Parathyroid adenoma (tissue), 2 donors: ENCODE results near the gene EIF4G1.

Experiments used
- H2AFZ ChIP-seq: fragments of 300-600 bp; sonication (generic); one replicate; pipeline ENCODE4 v1.7.0; 2017; ENCODE audit warnings: antibody characterized with exemption, mild to moderate bottlenecking
- H3K27ac ChIP-seq: fragments of 300-600 bp; sonication (generic); one replicate; pipeline ENCODE4 v1.7.0; 2017
- H3K27me3 ChIP-seq: fragments of 300-600 bp; sonication (generic); one replicate; pipeline ENCODE4 v1.7.0; 2017; ENCODE audit warnings: low read length; ENCODE audit not compliant: control insufficient read depth, insufficient read depth
- H3K36me3 ChIP-seq: fragments of 300-600 bp; sonication (generic); one replicate; pipeline ENCODE4 v1.7.0; 2017; ENCODE audit warnings: low read length; ENCODE audit not compliant: control insufficient read depth, insufficient read depth
- H3K4me1 ChIP-seq: fragments of 300-600 bp; sonication (generic); one replicate; pipeline ENCODE4 v1.7.0; 2017; ENCODE audit warnings: control low read depth
- H3K4me2 ChIP-seq: fragments of 300-600 bp; sonication (generic); one replicate; pipeline ENCODE4 v1.7.0; 2017; ENCODE audit warnings: low read length
- H3K4me3 ChIP-seq: fragments of 300-600 bp; sonication (generic); one replicate; pipeline ENCODE4 v1.7.0; 2017; ENCODE audit warnings: low read depth, low read length
- H3K79me2 ChIP-seq: fragments of 300-600 bp; sonication (generic); one replicate; pipeline ENCODE4 v1.7.0; 2017; ENCODE audit warnings: control low read depth
- H3K9ac ChIP-seq: fragments of 300-600 bp; sonication (generic); one replicate; pipeline ENCODE4 v1.7.0; 2017; ENCODE audit warnings: mild to moderate bottlenecking
- H3K9me3 ChIP-seq: fragments of 300-600 bp; sonication (generic); one replicate; pipeline ENCODE4 v1.7.0; 2017; ENCODE audit warnings: low read length; ENCODE audit not compliant: control insufficient read depth
- CTCF ChIP-seq: fragments of 300-600 bp; sonication (generic); IDR thresholded peaks from one replicate; pipeline ENCODE4 v1.7.0; 2017; ENCODE audit warnings: antibody characterized with exemption, mild to moderate bottlenecking
- donor health status: primary hyperparathyroidism.

The EIF4G1 gene

GRCh38 chr3:184284696-184285095 lies 29.7 kb upstream of the EIF4G1 start:
- Histone ChIP-seq H3K4me1 (peaks cover 3% of the 10 kb centered on the region), H3K4me3 (no peak overlapping the region), H2AFZ (peak overlapping the region; percentile 8), H3K9me3 (no peaks in the 10 kb centered on the region), H3K27me3 (no peaks in the 10 kb centered on the region), H3K4me2 (no peak overlapping the region), H3K79me2 (no peaks in the 10 kb centered on the region), H3K36me3 (no peaks in the 10 kb centered on the region), H3K27ac (no peak overlapping the region), H3K9ac (no peak overlapping the region)
- TF ChIP-seq CTCF, result peak; percentile 50

GRCh38 chr3:184289426-184289938 lies 24.9 kb upstream of the EIF4G1 start:
- TF ChIP-seq CTCF, result peak; percentile 69
- no peak overlapping the region for H3K4me3 ChIP-seq
- no peaks in the 10 kb centered on the region for H3K36me3 ChIP-seq
- H3K27ac ChIP-seq, result no peak overlapping the region
- no peaks in the 10 kb centered on the region for H3K9me3 ChIP-seq
- H3K9ac ChIP-seq, result no peak overlapping the region
- no peaks in the 10 kb centered on the region for H3K27me3 ChIP-seq
- H3K4me1 ChIP-seq, result peaks cover 2% of the 10 kb centered on the region
- H3K79me2 ChIP-seq, result no peaks in the 10 kb centered on the region
- H3K4me2 ChIP-seq, result no peak overlapping the region
- H2AFZ ChIP-seq, result no peak overlapping the region

- Histone ChIP-seq H3K27ac (no peak overlapping the region), H3K36me3 (no peaks in the 10 kb centered on the region), H3K9ac (no peak overlapping the region), H2AFZ (no peak overlapping the region), H3K4me1 (no peaks in the 10 kb centered on the region), H3K9me3 (no peaks in the 10 kb centered on the region), H3K27me3 (no peaks in the 10 kb centered on the region), H3K79me2 (no peaks in the 10 kb centered on the region), H3K4me2 (no peak overlapping the region), H3K4me3 (no peak overlapping the region)
- no peak for TF ChIP-seq CTCF
Observed at GRCh38 chr3:184290331-184290730, 24.1 kb upstream of the EIF4G1 start.

- Histone ChIP-seq H3K9ac (no peak overlapping the region), H3K79me2 (no peaks in the 10 kb centered on the region), H3K36me3 (no peaks in the 10 kb centered on the region), H3K4me1 (no peaks in the 10 kb centered on the region), H3K27ac (no peak overlapping the region), H3K27me3 (no peaks in the 10 kb centered on the region), H3K9me3 (no peaks in the 10 kb centered on the region), H3K4me2 (no peak overlapping the region), H2AFZ (no peak overlapping the region), H3K4me3 (no peak overlapping the region)
- TF ChIP-seq CTCF, result no peak
Observed at GRCh38 chr3:184291044-184291737, 23.2 kb upstream of the EIF4G1 start.
